Kidney tubule cell (primary cell): Measurements from ENCODE around the gene LGALS9.
"Not testable (repeated sequence)": the region's sequence is repeated elsewhere in the genome, so short reads cannot be mapped to it uniquely, and the experiment has no call there.

Experiments
- DNase-seq: peaks from one replicate; pipeline ENCODE4 v3.0.0-alpha.2; 2018; ENCODE audit warnings: low spot score

Gene LGALS9

DNA sequence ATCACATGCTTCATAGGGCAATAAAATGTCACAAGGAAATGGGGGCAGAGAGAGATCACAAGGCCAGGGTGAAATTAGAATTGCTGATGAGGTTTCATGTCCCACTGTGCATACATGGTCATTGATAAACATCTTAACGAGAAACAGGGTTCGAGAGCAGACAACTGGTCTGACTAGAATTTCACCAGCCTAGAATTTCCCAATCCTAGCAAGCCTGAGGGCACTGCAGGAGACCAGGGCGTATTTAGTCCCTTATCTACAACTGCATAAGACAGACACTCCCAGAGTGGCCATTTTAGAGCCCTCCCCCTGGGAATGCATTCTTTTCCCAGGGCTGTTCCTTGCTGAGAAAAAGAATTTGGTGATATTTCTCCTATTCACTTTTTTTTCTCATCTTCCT, 55.3 kb downstream of the LGALS9 start:
- DNase-seq: not testable (repeated sequence)

DNA sequence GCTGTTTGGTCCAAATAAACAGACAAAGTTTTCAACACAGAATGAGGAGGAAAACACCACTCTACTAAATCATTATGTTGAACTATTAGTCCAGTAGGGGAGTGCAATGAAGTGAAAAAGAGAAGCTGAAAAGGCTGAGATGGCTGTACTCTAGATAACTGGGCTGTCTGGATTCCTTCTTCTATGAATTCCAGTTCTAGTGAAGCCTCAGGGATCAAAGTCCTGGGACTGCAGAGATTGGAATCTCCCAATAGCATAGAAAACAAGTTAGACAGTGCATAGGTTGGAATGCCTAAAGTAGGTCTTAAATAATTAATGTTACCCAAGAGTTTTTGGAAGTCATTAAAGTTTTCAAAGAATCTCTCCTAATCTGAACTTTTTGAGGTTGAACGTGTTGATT, 59.9 kb downstream of the LGALS9 start:
- no peak for DNase-seq

- not testable (repeated sequence) for DNase-seq
Measured at GRCh38 chr17:27695254-27695814, 64.3 kb downstream of the LGALS9 start.
